ENCODE measurements around the gene GABARAP.
A peak's percentile ranks its signal among the peaks of the same experiment; 100 is the strongest.

GABARAP gene

DNA sequence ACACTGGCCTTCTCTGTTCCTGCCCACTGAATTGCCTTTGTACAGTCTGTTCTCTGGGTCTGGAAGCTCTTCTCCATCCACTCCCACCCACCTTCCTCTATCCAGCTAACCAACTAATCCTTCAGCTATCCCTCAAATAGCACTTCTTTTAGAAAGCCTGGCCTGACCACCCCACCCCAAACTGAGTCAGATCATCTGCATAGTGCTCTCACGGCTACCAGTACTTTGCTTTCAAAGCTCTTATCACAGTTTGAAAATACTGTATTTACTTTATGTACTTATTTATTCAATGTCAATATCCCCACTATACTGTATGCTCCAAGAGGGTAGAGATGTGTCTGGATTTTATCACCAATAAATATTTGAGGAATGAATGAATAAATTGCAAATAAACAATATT, 24.5 kb upstream of the GABARAP start:
- H3K27me3 Mint-ChIP-seq = no peaks in the 10 kb centered on the region
- H3K36me3 Mint-ChIP-seq = no peaks in the 10 kb centered on the region
- H3K4me1 Mint-ChIP-seq (ENCODE audit: low read depth) = peaks cover 18% of the 10 kb centered on the region
- H3K9me3 Mint-ChIP-seq (ENCODE audit: low read depth) = no peaks in the 10 kb centered on the region
- no peak overlapping the region for H3K4me3 Mint-ChIP-seq
- H3K27ac Mint-ChIP-seq = no peak overlapping the region

DNA sequence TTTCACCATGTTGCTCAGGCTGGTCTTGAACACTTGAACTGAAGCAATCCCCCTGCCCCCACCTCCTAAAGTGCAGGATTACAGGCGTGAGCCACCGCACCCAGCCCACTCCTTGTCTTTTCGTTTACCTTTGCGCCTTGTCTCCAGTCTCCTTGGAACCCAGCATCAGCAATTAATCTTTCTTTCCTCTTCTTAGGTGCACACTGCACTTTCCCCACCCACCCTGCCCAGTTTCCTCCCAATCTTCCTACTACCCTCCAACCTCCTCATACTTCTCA, 21.5 kb upstream of the GABARAP start:
- Mint-ChIP-seq H3K27ac (peak overlapping the region; percentile 41), H3K9me3 (ENCODE audit: low read depth) (no peaks in the 10 kb centered on the region), H3K4me3 (peak overlapping the region; percentile 78), H3K27me3 (no peaks in the 10 kb centered on the region), H3K36me3 (no peaks in the 10 kb centered on the region), H3K4me1 (ENCODE audit: low read depth) (peaks cover 32% of the 10 kb centered on the region)

DNA sequence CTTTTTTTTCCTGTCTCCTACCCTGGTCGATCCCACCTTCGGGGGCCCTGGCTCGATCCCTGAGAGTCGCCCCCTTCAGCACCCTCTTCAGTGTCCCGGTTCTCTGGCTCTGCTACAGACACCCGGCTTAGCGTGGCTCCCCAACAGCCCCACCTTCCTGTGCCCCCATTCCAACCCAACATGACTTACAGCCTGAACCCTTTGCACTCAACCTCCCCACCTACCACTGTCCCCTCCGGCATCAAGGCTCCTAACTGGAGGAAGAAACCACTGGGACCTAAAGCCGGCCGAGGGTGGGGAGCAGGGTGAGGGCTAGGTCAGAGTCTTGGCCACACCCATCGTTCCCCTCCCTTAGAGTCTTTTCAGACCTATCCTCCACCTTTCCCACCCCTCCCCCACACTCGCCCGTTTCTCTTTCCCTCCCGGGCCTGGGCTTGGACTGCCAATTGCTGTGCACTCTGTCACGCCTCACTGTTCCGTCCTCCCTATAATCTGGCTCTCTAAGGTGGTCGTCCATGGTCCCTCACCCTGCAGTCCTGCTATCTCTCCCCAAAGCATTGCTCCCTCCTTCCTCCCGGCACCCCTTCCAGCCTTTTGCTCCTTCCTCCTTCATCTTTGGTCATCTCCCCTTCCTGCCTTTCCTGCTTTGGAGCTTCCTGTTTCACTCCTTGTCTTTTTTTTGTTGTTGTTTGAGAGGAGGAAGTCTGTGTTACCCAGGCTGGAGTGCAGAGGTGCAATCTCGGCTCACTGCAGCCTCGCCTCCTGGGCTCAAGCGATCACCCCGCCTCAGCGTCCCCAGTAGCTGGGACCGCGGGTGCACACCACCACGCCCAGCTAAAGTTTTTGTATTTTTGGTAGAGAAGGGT, 20.9 kb upstream of the GABARAP start:
- Mint-ChIP-seq H3K36me3 (no peaks in the 10 kb centered on the region), H3K9me3 (ENCODE audit: low read depth) (no peaks in the 10 kb centered on the region), H3K27me3 (no peaks in the 10 kb centered on the region), H3K27ac (peak overlapping the region; percentile 54), H3K4me1 (ENCODE audit: low read depth) (peaks cover 32% of the 10 kb centered on the region), H3K4me3 (peak overlapping the region; percentile 78)

DNA sequence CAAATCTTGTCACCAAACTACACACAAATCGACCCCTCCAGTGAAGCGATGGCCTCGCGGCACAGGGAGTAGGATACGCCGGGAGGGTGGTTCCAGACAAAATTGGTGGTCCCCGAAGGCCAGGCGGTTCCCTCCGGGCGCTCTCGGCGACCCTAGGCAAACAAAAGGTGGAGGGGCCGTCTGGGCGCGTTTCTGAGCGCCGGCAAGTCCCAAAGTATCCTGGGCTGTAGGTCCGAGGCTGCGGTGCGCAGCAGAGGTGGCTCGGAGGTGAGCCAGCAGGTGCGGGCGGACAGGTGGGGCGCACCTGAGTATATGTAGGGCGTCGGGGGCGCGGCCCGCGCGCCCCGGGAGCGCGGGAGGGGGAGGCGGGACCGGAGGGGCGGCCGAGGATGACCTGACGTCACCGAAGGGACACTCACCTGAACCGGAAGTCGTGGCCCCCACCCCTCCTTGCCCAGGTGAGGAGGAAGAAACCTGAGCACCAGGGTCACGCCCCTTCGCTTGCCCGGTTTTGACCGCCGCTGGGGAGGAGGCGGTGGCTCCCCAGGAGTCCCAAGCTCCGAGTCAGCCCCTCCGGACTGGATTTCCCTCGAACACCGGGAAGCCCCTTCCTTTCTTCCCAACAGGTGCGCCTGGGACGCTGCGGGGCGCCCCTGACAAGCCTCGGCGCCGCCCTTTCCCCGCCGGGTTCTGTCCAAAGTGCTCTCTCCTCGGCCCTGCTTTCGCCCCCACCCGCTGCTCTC, 20.1 kb upstream of the GABARAP start, which contains the start of gene CLDN7:
TSS of gene CLDN7 (minus strand) at position 287 of the 743 bp plus-strand sequence. CDS start 435 bp downstream, outside the sequence.
- no peaks in the 10 kb centered on the region for H3K36me3 Mint-ChIP-seq
- peaks cover 32% of the 10 kb centered on the region for H3K4me1 Mint-ChIP-seq (ENCODE audit: low read depth)
- peak within 1 kb of the TSS; percentile 78 for H3K4me3 Mint-ChIP-seq
- H3K27me3 Mint-ChIP-seq = no peaks in the 10 kb centered on the region
- peak within 1 kb of the TSS; percentile 81 for H3K27ac Mint-ChIP-seq
- H3K9me3 Mint-ChIP-seq (ENCODE audit: low read depth) = no peaks in the 10 kb centered on the region

DNA sequence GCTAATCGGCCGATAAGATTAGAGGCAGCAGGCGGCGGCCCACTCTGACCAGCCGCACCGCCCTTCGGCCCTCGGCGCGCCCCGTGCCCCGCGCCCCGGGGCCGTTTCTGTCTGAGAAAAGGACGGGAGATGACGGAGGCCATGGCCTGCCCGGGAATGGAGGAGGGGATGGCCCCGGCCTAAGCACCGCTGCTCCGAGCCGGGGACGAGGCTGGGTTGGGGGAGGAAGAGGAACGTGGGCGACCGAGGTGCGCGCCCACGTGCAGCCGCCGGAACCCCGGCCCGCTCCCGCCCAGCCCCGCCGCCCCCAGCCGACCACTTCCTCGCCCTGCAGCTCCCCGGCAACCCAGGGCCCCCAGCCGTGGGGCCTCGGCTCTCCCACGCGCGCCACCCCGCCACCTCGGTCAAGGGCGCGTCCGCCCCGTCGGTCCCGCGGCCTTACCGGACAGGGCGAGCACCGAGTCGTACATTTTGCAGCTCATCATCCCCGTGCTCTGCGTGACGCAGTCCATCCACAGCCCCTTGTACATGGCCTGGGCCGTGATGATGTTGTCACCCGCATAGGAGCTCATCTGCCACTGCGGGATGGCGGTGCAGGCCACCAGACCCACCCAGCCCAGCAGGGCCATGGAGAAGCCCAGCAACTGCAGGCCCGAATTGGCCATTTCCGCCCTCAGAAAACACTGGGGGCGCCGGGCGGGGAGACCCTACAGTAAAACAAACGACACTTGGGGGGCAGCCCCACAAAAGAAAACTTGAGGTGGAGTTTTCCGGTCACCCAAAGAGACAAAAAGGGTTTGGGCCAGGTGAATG, 19.3 kb upstream of the GABARAP start:
- Mint-ChIP-seq H3K4me1 (ENCODE audit: low read depth) (peaks cover 32% of the 10 kb centered on the region), H3K27me3 (no peaks in the 10 kb centered on the region), H3K4me3 (peak overlapping the region; percentile 74), H3K36me3 (peaks cover 2% of the 10 kb centered on the region), H3K9me3 (ENCODE audit: low read depth) (no peaks in the 10 kb centered on the region), H3K27ac (peak overlapping the region; percentile 81)

DNA sequence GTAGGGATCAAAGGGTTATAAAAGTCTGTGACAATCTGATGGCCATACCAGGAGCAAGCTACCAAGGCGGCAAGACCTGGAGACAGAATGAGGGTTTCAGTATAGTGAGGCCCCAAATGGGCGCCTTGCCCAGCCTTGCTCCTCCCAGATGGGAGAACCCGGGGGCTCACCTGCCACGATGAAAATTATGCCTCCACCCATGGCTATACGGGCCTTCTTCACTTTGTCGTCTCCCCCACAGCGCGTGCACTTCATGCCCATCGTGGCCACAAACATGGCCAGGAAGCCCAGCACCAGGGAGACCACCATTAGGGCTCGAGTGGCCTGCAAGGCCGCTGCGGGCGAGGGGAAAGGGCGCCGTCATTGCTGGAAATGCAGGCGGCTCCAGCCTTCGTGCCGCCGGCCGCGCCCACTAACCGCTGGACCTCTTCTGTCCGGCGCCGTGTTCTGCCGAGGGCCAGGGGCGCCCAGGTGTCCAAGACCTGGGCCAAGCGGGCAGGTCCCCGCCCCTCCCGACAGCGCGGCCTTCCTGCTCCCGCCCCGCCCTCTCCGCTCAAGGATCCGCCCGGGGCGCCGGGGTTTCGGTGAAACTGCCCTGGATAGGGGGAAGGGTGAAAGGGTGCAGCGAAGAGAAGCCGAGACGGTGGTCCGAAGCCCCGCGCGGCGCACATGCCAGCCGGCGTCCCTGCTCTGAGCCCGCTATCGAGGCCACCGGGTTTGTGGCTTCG, 18.6 kb upstream of the GABARAP start:
- peak overlapping the region; percentile 68 for H3K4me3 Mint-ChIP-seq
- H3K4me1 Mint-ChIP-seq (ENCODE audit: low read depth) = peaks cover 32% of the 10 kb centered on the region
- H3K9me3 Mint-ChIP-seq (ENCODE audit: low read depth) = no peaks in the 10 kb centered on the region
- H3K27me3 Mint-ChIP-seq = no peaks in the 10 kb centered on the region
- peaks cover 2% of the 10 kb centered on the region for H3K36me3 Mint-ChIP-seq
- H3K27ac Mint-ChIP-seq = no peak overlapping the region

DNA sequence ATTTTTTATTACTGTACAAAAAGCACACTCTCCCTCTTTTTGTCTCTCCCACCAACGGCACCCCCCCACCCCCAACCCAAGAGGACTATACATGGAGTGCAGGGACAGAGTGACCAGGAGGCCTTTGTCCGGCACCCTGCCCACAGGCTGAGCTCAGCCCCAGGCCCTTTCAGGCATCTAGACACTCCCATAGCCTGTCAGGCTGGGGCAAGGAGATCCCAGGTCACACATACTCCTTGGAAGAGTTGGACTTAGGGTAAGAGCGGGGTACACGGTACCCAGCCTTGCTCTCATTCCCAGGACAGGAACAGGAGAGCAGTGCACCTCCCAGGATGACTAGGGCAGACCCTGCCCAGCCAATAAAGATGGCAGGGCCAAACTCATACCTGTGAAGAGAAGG, 17.9 kb upstream of the GABARAP start:
- H3K36me3 Mint-ChIP-seq = peaks cover 2% of the 10 kb centered on the region

DNA sequence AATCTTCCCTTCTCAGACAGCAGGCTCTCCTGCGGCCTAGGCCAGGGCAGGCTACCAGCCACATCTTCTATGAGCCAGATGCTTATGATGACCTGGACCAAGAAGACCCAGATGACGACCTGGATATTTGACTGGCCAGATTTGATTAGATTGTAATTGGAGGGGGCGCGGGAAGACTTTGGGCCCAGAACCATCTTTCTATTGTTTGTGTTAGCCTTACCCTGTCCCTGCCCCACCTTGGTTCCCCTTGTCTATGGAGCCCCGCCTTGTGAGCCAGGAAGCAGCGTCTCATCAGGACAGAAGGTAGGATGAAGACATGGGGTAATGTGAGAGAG, 17.3 kb upstream of the GABARAP start:
- Mint-ChIP-seq H3K4me3 (no peak overlapping the region), H3K27me3 (no peaks in the 10 kb centered on the region), H3K9me3 (ENCODE audit: low read depth) (no peaks in the 10 kb centered on the region), H3K36me3 (peaks cover 2% of the 10 kb centered on the region), H3K27ac (no peak overlapping the region), H3K4me1 (ENCODE audit: low read depth) (peaks cover 32% of the 10 kb centered on the region)

More for the DNA sequence above, 17.9 kb upstream of the GABARAP start:
- no peak overlapping the region for H3K27ac Mint-ChIP-seq
- H3K9me3 Mint-ChIP-seq (ENCODE audit: low read depth) = no peaks in the 10 kb centered on the region
- peak overlapping the region; percentile 68 for H3K4me3 Mint-ChIP-seq
- no peaks in the 10 kb centered on the region for H3K27me3 Mint-ChIP-seq
- peaks cover 32% of the 10 kb centered on the region for H3K4me1 Mint-ChIP-seq (ENCODE audit: low read depth)

DNA sequence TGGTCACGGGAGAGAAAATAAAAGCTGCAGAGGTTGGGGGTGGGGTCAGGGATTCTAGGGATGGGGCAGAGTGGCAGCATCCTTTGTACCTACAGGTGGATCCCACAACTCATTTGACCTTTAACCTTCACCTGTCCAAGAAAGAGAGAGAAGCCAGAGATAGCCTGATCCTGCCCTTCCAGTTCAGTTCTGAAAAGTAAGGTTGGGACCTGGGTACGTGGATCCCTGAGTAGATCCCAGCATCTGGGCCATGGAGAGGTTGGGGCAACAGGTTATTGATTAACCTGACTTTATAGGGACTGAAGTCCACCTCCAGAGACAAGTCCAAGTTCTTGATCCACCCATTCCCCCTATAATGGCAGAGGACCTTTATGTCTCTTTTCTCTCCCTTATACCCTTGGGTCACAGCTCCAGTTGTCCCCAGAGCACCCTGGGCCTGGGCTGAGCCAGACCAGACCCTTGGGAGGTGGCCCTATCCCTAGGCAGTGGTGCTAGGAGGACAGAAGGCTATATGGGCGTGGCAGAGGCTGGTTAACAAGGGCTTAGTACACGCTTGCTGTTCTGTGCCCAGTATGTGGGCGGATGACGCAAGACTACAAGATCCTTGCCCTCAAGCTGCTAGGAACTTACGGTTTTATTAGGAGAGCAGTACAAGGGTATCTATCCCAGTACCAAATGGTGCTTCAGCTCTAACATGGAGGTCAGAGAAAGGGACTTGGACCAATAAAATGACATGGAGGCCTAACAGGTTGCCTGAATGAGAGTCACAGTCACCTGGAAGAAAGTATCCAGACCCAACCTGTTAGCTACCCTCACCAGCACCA, 16.7 kb upstream of the GABARAP start:
- Mint-ChIP-seq H3K27me3 (no peaks in the 10 kb centered on the region), H3K4me3 (no peak overlapping the region), H3K36me3 (peaks cover 2% of the 10 kb centered on the region), H3K9me3 (ENCODE audit: low read depth) (no peaks in the 10 kb centered on the region), H3K27ac (peak overlapping the region; percentile 34), H3K4me1 (ENCODE audit: low read depth) (peaks cover 33% of the 10 kb centered on the region)

DNA sequence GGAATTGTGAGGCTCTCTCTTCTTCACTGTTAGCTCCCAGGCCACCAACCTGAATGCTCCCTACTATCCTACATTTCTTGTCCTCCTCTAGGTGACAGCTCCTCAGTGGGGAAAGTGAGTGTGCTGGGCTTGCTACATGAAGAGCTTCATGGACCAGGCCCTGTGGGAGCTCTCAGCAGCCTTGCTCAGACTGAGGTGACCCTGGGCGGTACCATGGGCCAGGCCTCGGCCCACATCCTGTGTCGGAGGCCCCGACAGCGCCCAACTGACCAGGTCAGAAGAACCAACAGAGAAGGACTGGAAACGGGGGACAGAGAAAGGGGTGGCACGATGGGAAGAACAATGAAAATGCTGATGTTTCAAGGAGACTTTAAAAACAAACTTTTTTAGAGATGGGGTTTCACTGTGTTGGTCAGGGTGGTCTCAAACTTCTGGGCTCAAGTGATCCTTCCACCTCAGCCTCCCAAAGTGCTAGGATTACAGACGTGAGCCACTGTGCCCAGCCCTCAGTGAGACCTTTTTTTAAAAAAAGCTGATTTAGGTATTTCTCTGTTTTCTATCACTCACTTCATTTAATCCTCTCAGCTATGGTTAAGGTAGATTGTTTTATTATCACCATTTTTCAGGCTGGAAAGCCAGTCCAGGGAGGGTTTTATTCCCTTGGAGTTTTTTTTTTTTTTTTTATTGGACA, 14.7 kb upstream of the GABARAP start:
- peaks cover 9% of the 10 kb centered on the region for H3K36me3 Mint-ChIP-seq
- no peaks in the 10 kb centered on the region for H3K9me3 Mint-ChIP-seq (ENCODE audit: low read depth)
- peaks cover 32% of the 10 kb centered on the region for H3K4me1 Mint-ChIP-seq (ENCODE audit: low read depth)
- H3K27me3 Mint-ChIP-seq = no peaks in the 10 kb centered on the region
- H3K27ac Mint-ChIP-seq = peak overlapping the region; percentile 79
- no peak overlapping the region for H3K4me3 Mint-ChIP-seq

DNA sequence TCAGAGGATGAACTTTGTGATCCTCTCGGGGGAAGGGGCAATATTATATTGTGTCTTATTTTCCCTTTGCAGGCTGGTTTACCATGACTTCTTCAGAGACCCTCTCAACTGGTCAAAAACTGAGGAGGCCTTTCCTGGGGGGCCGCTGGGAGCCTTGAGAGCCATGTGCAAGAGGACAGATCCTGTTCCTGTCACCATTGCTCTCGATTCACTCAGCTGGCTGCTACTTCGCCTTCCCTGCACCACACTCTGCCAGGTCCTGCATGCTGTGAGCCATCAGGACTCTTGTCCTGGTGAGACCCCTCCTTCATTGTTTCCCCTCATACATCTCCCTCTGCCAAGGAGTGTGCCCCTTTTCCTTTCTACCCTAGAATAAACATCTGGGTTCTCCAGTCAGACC, 12.3 kb upstream of the GABARAP start:
- Mint-ChIP-seq H3K4me1 (ENCODE audit: low read depth) (peaks cover 29% of the 10 kb centered on the region), H3K9me3 (ENCODE audit: low read depth) (no peaks in the 10 kb centered on the region), H3K4me3 (peak overlapping the region; percentile 54), H3K27ac (peak overlapping the region; percentile 37), H3K27me3 (no peaks in the 10 kb centered on the region), H3K36me3 (peaks cover 9% of the 10 kb centered on the region)

DNA sequence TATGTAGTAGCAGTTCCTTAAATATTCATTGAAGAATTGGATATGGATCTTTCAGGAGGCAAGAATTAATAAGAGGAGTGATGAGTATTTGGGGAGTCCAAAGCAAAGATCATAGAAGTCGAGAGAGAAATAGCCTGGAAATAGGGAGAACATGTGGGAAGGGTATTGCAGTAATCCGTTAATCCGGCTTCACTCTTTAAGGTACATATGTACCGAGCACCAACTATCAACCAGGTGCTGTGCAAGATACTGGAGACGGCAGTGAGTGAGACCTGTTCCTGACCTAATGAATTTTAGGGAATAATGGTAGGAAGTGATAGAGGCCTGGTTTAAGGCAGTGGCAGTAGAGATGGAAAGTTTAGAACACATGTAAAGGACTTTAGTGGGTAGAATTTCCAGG, 10.8 kb upstream of the GABARAP start:
- H3K27me3 Mint-ChIP-seq = no peaks in the 10 kb centered on the region
- peak overlapping the region; percentile 99 for H3K27ac Mint-ChIP-seq
- H3K4me3 Mint-ChIP-seq = peak overlapping the region; percentile 99
- H3K4me1 Mint-ChIP-seq (ENCODE audit: low read depth) = peaks cover 36% of the 10 kb centered on the region
- peaks cover 9% of the 10 kb centered on the region for H3K36me3 Mint-ChIP-seq
- H3K9me3 Mint-ChIP-seq (ENCODE audit: low read depth) = no peaks in the 10 kb centered on the region

DNA sequence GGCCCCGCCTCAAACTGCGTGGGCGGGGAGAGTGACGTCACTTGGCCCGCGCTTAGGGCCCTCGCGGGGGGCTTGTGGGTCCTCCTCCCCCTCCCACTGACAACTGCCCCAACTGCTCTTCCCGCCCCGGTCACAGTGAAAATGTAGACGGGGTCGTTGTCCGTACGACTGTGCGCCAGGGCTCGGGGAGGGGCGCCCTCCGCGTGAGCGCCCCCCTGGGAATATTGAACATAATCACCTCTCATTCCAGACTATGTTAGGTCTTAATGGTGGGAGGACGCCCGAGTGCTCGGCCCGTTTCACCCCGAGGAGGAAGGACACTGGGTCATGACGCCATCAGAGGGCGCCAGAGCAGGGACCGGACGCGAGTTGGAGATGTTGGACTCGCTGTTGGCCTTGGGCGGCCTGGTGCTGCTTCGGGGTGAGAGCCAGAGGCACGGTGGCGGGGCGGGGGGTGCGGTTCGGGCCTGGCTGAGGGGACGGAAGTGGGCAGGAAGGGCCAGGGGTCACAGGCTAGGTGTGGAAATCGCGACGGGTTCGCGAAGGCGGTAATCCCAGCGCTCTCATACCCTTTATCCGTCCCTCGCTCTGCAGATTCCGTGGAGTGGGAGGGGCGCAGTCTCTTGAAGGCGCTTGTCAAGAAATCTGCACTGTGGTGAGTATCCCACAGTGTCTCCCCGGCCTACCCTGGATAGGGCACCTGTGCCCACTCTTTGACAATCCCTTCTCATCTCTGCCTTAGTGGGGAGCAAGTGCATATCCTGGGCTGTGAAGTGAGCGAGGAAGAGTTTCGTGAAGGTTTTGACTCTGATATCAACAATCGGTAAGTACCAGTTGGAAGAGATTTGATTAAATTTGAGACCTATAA, 10.2 kb upstream of the GABARAP start, which contains the start of gene ELP5:
TSS of gene ELP5 (plus strand) at position 40 of the 868 bp plus-strand sequence. CDS start at position 376, 336 bp downstream.
- H3K27ac Mint-ChIP-seq = peak within 1 kb of the TSS; percentile 99
- H3K4me3 Mint-ChIP-seq = peak within 1 kb of the TSS; percentile 99
- H3K36me3 Mint-ChIP-seq = peaks cover 9% of the 10 kb centered on the region
- no peaks in the 10 kb centered on the region for H3K27me3 Mint-ChIP-seq
- no peaks in the 10 kb centered on the region for H3K9me3 Mint-ChIP-seq (ENCODE audit: low read depth)
- peaks cover 36% of the 10 kb centered on the region for H3K4me1 Mint-ChIP-seq (ENCODE audit: low read depth)
